H1 (cell line): Measurements from ENCODE around the gene SLC4A8. TPM values are rescaled to one million over a fixed set of nuclear protein-coding genes. Genes with fewer than 3 reads are reported as not detected.

Experiments used
- ASH2L ChIP-seq: fragments of 200-600, 300-600 bp; sonication (generic); IDR thresholded peaks from one replicate; pipeline ENCODE4 v1.7.1; 2017; ENCODE audit warnings: low read length
- CTCF ChIP-seq, 3 experiments: IDR thresholded peaks; 1 replicate in 2 of 3; 2 replicates in 1 of 3; pipeline versions ENCODE4 v1.5.1 to v1.6.1; 2011; ENCODE audit warnings: low read length in 3 of 3, mild to moderate bottlenecking in 3 of 3, inconsistent platforms in 2 of 3, low read depth in 1 of 3, moderate library complexity in 1 of 3; ENCODE audit not compliant: insufficient read depth in 1 of 3; ENCODE audit errors: control extremely low read depth in 1 of 3
- NRF1 ChIP-seq: IDR thresholded peaks from 2 replicates; pipeline ENCODE4 v1.6.1; 2011; ENCODE audit warnings: mild to moderate bottlenecking, low read depth, low read length, improper control_type of control experiment
- polyA plus RNA-seq, 7 experiments: library from polyadenylated mRNA; depleted of rRNA in 3 of 7; stranded (reverse) in 5 of 7; unstranded in 2 of 7; fragments of >200 nt in 5 of 7; fragments of 200-250 nt in 2 of 7; gene quantifications; 1 replicate in 5 of 7; 2 replicates in 1 of 7; 4 replicates in 1 of 7; pipeline versions ENCODE4 v1.2.1 to v1.2.3, GENCODE V29; 2011 to 2013; ENCODE audit warnings: missing spikeins in 2 of 7, mixed read lengths in 2 of 7
- total RNA-seq: library from RNA; stranded (reverse); fragmentation: NEBNext Ultra II Directional; extraction: Animal tissue kit (Norgen Biotek cat#: 25700); gene quantifications from 2 replicates; pipeline ENCODE4 v1.2.1, GENCODE V29; 2021

The SLC4A8 gene
- total and polyA plus RNA-seq, 2 of the 8 experiments (the other 6 are each of a cell fraction or from before 2014, with no cell fraction given), result 11.2 to 13.4 TPM

DNA sequence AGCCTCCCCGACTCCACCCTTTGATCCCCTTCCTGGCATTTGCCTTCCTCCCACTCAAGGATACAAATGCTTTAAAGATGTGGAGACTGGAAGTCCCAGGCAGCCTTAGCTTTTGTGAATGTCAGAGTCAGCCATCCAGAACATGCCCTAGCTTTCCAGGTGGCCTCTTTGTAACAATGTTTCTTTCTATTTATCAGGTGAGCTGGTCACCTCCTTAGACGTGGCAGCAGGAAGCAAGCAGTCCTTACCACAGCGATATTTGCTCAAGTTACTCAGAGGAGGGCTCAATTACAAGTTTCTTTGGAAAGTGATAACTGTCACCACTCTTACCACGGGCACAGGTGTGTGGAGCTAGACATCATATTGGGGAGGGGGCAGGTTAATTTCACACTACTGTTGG is 38.3 kb upstream of the SLC4A8 start (continued):
- no peak for TF ChIP-seq CTCF (IDR thresholded peaks at IDR 0.05; ENCODE audit: control extremely low read depth in 1 of 3, insufficient read depth in 1 of 3, low read depth in 1 of 3, low read length in 3 of 3)
- TF ChIP-seq NRF1, result no peak
- no peak for TF ChIP-seq ASH2L
